Activated B cell treated with CpG ODN at 0.5 μM for 24 hours (primary cell): Measurements from ENCODE around the gene DRP2. TPM values are rescaled to one million over a fixed set of nuclear protein-coding genes. Genes with fewer than 3 reads are reported as not detected.

ENCODE experiments used
- ATAC-seq: fragments of 200-7000 bp; cut with Tn5 transposase; one replicate; pipeline ENCODE4 v1.10.0; 2021; ENCODE audit warnings: low read depth, mild to moderate bottlenecking, moderate library complexity
- CTCF ChIA-PET: fragments of 350-600 bp; sonication (Branson Sonifier 250); formaldehyde crosslinking; loops from one replicate; lab custom pipeline; 2021; ENCODE audit warnings: antibody characterized with exemption; lab: Charles Lee
- POLR2A ChIA-PET: fragments of 350-600 bp; sonication (Branson Sonifier 250); formaldehyde crosslinking; loops from one replicate; lab custom pipeline; 2021; ENCODE audit warnings: antibody characterized with exemption; lab: Charles Lee
- DNase-seq: peaks from one replicate; pipeline ENCODE4 v3.0.0; 2022
- H3K27ac Mint-ChIP-seq: one replicate; pipeline ENCODE4 v1.8.0; 2020; ENCODE audit warnings: mixed read lengths
- H3K27me3 Mint-ChIP-seq: one replicate; pipeline ENCODE4 v1.8.0; 2021; ENCODE audit warnings: mixed read lengths
- H3K36me3 Mint-ChIP-seq: one replicate; pipeline ENCODE4 v1.8.0; 2021; ENCODE audit warnings: low read depth, mixed read lengths
- H3K4me1 Mint-ChIP-seq: one replicate; pipeline ENCODE4 v1.8.0; 2021; ENCODE audit warnings: mixed read lengths
- H3K4me3 Mint-ChIP-seq: one replicate; pipeline ENCODE4 v1.8.0; 2020; ENCODE audit warnings: mild to moderate bottlenecking, mixed read lengths
- H3K9me3 Mint-ChIP-seq: one replicate; pipeline ENCODE4 v1.8.0; 2020; ENCODE audit warnings: mixed read lengths
- intact Hi-C: fragments of 100-400 bp; cut with micrococcal nuclease; formaldehyde crosslinking; loops from one replicate; pipeline ENCODE4 v1.15.1; 2024
- total RNA-seq: library from RNA; stranded (reverse); gene quantifications from 2 replicates; pipeline ENCODE4 v1.2.3, GENCODE V29; 2022
- TF ChIP-seq, protein P1 (sequence below): fragments of 200-600 bp; IDR thresholded peaks from one replicate; pipeline ENCODE4 v1.8.0; 2022; ENCODE audit warnings: antibody characterized with exemption, mild to moderate bottlenecking

The DRP2 gene
- total RNA-seq, 1 donor from 2014 or later: 0.07 TPM

DNA sequence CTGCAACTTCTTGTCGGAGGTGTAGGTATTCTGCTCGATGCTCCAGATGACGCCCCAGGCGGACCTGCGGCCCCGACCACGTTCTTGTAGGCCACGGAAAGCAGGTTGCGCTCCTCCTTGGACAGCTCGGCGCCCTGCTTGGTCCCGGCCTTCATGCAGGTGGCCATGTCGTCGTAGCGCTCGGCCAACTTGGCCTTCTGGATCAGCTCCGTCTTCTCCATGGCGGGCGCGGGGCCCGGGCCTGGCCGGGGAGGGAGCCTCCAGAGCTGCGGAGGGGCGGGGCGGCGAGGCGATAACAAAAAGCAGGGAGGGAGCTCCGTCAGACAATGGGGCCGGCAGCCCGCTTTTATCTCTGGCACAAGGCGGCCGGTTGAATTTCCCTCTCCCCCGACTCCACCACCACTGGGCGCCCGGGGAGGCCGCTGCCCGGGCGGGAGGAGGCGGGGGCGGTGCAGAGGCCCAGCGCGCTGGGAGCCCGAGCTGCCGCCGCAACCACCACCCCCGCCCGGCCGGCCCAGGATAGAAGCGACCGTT is 28.3 kb upstream of the DRP2 start:
- Mint-ChIP-seq H3K4me3 (no peak overlapping the region), H3K4me1 (no peaks in the 10 kb centered on the region), H3K27ac (no peak overlapping the region), H3K9me3 (peaks cover 1% of the 10 kb centered on the region), H3K27me3 (peaks cover 2% of the 10 kb centered on the region), H3K36me3 (no peaks in the 10 kb centered on the region)
- CTCF ChIA-PET: no interaction called here
- DNase-seq (no peak), ATAC-seq (no peak)
- intact Hi-C loops: no loop called here
- TF ChIP-seq, protein P1, sequence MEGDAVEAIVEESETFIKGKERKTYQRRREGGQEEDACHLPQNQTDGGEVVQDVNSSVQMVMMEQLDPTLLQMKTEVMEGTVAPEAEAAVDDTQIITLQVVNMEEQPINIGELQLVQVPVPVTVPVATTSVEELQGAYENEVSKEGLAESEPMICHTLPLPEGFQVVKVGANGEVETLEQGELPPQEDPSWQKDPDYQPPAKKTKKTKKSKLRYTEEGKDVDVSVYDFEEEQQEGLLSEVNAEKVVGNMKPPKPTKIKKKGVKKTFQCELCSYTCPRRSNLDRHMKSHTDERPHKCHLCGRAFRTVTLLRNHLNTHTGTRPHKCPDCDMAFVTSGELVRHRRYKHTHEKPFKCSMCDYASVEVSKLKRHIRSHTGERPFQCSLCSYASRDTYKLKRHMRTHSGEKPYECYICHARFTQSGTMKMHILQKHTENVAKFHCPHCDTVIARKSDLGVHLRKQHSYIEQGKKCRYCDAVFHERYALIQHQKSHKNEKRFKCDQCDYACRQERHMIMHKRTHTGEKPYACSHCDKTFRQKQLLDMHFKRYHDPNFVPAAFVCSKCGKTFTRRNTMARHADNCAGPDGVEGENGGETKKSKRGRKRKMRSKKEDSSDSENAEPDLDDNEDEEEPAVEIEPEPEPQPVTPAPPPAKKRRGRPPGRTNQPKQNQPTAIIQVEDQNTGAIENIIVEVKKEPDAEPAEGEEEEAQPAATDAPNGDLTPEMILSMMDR: no peak
- POLR2A ChIA-PET: no interaction called here

DNA sequence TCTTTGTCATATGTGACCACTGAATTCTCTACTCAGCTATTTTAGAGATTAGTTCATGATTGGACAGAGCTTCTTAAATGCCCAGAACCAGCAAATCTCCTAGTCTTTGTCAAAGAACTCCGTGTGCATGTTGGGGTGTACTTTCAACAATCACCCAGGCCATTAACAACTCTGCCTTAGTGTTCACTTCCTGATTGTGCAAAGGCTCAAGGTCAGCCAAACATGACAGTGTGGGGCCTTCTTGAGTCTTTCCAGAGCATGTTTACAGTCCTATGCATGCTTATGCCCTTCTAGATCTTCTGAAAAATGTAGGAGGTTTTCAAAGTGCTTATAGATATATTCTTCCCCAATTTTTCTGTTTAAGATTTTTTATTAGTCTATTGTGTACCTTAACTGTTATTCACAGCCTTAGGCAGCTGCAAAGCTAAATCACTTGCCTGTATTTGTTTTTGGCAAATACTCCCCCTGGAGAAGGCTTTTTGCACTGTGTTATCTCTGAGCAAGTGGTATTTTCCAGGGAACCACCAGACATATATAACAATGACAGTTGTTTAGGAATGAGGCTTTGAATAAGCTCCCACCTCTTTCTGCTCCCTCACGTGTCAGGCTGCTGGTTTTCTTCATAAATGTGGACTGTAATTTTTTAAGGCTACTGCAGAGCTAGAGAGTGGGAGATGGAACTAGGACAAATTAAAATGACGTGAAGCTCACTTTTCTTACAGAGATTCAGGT is 24.0 kb upstream of the DRP2 start:
- CTCF ChIA-PET: no interaction called here
- Mint-ChIP-seq H3K4me3 (no peak overlapping the region), H3K4me1 (no peaks in the 10 kb centered on the region), H3K9me3 (no peaks in the 10 kb centered on the region), H3K27me3 (peaks cover 2% of the 10 kb centered on the region), H3K36me3 (no peaks in the 10 kb centered on the region), H3K27ac (no peak overlapping the region)
- intact Hi-C loops: no loop called here
- POLR2A ChIA-PET: no interaction called here
- ATAC-seq (no peak), DNase-seq (no peak)
- TF ChIP-seq, protein P1: no peak

DNA sequence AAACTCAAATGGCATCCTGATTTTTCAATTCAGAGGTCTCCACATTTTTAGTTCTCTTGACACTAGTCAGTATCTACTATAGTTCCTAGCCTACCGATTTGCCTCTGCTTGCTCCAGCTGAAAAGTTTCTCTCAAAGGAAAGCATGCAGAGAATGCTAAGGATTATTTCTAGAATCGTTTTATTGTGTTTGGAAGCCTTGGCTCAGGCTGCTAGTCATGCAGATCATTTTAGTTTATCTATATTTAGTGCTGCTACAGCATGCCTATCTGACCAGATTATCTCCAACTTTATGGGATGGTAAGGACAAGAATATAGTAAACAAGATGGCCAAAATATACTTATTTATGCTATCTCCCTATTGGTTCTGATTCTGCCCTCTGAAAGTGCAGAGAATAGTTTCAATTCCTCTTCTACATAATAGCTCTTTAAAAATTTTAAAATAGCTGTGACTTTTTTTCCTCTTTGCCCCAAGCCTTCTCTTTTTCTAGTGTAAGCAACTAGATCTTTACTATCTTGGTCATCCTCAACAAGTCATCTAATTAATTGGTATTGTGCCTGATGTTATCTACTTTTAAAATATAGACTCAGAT is 15.7 kb upstream of the DRP2 start:
- H3K4me1 Mint-ChIP-seq: peaks cover 16% of the 10 kb centered on the region
- no peak overlapping the region for H3K4me3 Mint-ChIP-seq
- ChIA-PET CTCF (no interaction called here), POLR2A (no interaction called here)
- intact Hi-C loops: no loop called here
- no peak for DNase-seq
- H3K27ac Mint-ChIP-seq: no peak overlapping the region
- H3K27me3 Mint-ChIP-seq: no peaks in the 10 kb centered on the region
- H3K9me3 Mint-ChIP-seq: no peaks in the 10 kb centered on the region
- no peaks in the 10 kb centered on the region for H3K36me3 Mint-ChIP-seq
- TF ChIP-seq, protein P1: no peak
- ATAC-seq: no peak

DNA sequence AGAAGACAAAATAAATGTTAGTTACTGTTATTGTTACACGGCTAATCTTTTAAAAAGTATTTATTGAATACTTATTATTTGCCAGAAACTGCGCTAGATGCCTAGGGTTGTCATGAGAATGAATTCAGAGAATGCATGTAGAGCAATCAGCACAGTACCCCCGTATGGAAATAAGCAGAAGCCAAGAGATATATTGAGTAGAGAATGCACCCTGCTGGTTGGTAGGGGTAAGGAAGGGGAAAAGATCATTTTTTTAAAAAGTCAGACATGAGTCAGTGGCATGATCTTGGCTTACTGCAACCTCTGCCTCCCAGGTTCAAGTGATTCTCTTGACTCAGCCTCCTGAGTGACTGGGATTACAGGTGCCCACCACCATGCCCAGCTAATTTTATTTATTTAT is 13.1 kb upstream of the DRP2 start:
- H3K27me3 Mint-ChIP-seq: no peaks in the 10 kb centered on the region
- H3K9me3 Mint-ChIP-seq: no peaks in the 10 kb centered on the region
- no peaks in the 10 kb centered on the region for H3K36me3 Mint-ChIP-seq
- peaks cover 16% of the 10 kb centered on the region for H3K4me1 Mint-ChIP-seq
- H3K4me3 Mint-ChIP-seq: no peak overlapping the region
- DNase-seq (no peak), ATAC-seq (peak; percentile 73)
- intact Hi-C loops: loop anchor here (1.0 to 2.0 kb wide), 3 partner anchors 154 to 522 kb away; partner anchors contain the start of gene TRMT2B
- H3K27ac Mint-ChIP-seq: no peak overlapping the region
- CTCF ChIA-PET: no interaction called here
- TF ChIP-seq, protein P1: no peak
- POLR2A ChIA-PET: no interaction called here

DNA sequence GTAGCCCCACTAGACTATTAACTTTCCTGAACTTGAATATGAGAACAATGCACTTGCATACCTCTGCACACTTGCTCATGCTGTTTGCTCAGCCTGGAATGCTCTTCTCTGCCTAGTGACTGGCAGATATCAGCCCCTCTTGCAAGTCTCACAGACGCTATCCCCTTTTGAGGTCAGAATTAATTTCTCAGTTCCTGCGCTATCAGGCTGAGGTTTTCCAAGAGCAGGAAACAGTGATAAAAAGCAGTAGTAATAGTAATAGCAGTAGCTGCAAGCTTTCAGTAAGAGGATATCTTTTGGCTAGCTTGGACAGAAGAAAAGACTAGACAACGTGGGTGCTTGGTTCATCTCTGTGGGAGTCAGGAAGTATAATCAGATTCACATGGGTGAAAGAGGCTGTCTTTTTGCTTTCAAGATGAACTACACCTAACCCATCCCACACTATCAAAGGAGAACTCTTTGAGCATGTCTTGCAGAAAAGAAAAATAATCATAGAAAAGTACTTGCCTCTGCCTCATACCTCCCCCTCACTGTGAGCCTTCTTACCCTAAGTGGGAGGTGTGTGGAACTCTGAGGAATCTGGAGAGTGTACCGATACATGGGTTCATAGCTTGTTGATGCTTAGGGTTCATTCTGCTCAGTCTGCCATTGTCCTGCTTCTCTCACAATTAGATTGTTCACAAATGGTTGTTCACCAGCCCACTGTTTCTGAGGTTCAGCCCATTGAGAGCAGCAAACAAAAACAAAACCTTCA is 11.3 kb upstream of the DRP2 start:
- intact Hi-C loops: no loop called here
- no peaks in the 10 kb centered on the region for H3K9me3 Mint-ChIP-seq
- H3K27me3 Mint-ChIP-seq: no peaks in the 10 kb centered on the region
- ChIA-PET POLR2A (no interaction called here), CTCF (no interaction called here)
- peaks cover 15% of the 10 kb centered on the region for H3K4me1 Mint-ChIP-seq
- DNase-seq (no peak), ATAC-seq (no peak)
- no peak overlapping the region for H3K4me3 Mint-ChIP-seq
- TF ChIP-seq, protein P1: no peak
- H3K27ac Mint-ChIP-seq: no peak overlapping the region
- no peaks in the 10 kb centered on the region for H3K36me3 Mint-ChIP-seq
